ENCODE measurements around the gene SCART1. TPM values are rescaled to one million over a fixed set of nuclear protein-coding genes. Genes with fewer than 3 reads are reported as not detected.

Gene SCART1
- total RNA-seq, 1 donor from 2014 or later, result 2.4 TPM

DNA sequence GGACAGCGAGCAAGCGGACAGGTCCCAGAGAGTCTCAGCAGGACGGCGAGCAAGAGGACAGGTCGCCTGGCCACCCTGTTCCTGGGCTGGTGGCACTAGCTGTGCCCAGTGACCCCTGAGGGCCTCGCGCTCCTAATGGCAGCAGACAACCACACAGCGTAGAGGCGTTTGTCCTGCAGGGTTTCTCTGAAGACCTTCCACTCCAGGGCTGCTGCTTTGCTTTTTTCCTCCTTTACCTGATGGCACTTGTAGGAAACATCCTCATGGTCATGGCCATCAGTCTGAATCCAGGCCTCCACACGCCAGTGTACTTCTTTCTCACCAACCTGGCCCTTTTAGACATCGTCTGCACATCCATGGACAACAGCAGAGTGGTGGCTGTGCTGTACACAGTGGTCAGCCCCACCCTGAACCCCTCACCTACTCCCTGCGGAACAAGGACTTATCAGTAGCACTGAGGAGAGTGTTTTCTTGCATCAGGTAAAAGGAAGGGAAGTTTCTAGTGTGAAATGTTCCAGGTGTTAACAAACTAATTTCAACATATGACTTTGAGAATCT, 27.4 kb downstream of the SCART1 start:
- TF ChIP-seq, protein P1, sequence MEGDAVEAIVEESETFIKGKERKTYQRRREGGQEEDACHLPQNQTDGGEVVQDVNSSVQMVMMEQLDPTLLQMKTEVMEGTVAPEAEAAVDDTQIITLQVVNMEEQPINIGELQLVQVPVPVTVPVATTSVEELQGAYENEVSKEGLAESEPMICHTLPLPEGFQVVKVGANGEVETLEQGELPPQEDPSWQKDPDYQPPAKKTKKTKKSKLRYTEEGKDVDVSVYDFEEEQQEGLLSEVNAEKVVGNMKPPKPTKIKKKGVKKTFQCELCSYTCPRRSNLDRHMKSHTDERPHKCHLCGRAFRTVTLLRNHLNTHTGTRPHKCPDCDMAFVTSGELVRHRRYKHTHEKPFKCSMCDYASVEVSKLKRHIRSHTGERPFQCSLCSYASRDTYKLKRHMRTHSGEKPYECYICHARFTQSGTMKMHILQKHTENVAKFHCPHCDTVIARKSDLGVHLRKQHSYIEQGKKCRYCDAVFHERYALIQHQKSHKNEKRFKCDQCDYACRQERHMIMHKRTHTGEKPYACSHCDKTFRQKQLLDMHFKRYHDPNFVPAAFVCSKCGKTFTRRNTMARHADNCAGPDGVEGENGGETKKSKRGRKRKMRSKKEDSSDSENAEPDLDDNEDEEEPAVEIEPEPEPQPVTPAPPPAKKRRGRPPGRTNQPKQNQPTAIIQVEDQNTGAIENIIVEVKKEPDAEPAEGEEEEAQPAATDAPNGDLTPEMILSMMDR (IDR thresholded peaks at IDR 0.05), result no peak
- Mint-ChIP-seq H3K27me3 (ENCODE audit: low read depth) (no peaks in the 10 kb centered on the region), H3K4me1 (ENCODE audit: low read depth) (no peaks in the 10 kb centered on the region), H3K4me3 (ENCODE audit: unreplicated experiment) (no peak overlapping the region), H3K36me3 (ENCODE audit: low read depth) (peaks cover 18% of the 10 kb centered on the region), H3K27ac (ENCODE audit: unreplicated experiment) (no peak overlapping the region), H3K9me3 (ENCODE audit: low read depth) (peaks cover 34% of the 10 kb centered on the region)
- DNase-seq (ENCODE audit: low spot score), result no peak

DNA sequence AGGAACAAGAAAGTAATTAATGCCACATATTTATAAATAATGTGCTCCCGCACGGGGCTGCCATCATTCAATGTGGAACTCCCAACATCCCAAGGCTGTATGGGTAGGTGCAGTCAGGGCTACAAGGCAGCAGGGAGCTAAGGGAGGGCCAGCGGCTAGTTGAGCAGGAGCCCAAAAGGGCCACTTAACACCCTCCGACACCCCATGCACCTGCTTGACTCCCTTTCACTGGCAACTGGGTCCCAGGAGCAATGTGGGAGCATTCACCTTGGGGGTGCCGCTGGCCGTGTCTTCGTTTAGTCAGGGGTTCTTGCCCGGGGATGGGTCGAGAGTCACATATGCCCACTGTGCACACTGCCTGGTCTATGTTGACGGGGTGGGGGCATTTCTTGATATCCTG, 27.9 kb downstream of the SCART1 start:
- H3K4me1 Mint-ChIP-seq (ENCODE audit: low read depth), result no peaks in the 10 kb centered on the region
- peaks cover 19% of the 10 kb centered on the region for H3K36me3 Mint-ChIP-seq (ENCODE audit: low read depth)
- TF ChIP-seq, protein P1 (IDR thresholded peaks at IDR 0.05), result no peak
- no peak for DNase-seq (ENCODE audit: low spot score)
- H3K4me3 Mint-ChIP-seq (ENCODE audit: unreplicated experiment), result no peak overlapping the region
- peaks cover 39% of the 10 kb centered on the region for H3K9me3 Mint-ChIP-seq (ENCODE audit: low read depth)
- H3K27me3 Mint-ChIP-seq (ENCODE audit: low read depth), result no peaks in the 10 kb centered on the region
- H3K27ac Mint-ChIP-seq (ENCODE audit: unreplicated experiment), result no peak overlapping the region

DNA sequence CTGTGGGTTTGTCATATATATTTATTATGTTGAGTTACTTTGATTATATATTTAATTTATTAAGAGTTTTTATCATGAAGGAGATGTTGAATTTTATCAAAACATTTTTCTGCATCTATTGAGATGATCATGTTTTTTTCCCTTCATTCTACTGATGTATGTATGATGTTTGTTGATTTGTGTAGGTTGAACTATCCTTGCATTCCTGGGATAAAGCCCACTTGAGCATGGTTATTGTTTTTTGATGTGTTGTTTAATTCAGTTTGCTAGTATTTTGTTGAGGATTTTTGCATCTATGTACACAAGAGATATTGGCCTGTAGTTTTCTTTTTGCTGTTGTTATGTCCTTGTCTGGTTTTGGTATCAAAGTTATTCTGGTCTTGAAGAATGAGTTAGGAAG, 31.1 kb downstream of the SCART1 start:
- no peak for DNase-seq (ENCODE audit: low spot score)

DNA sequence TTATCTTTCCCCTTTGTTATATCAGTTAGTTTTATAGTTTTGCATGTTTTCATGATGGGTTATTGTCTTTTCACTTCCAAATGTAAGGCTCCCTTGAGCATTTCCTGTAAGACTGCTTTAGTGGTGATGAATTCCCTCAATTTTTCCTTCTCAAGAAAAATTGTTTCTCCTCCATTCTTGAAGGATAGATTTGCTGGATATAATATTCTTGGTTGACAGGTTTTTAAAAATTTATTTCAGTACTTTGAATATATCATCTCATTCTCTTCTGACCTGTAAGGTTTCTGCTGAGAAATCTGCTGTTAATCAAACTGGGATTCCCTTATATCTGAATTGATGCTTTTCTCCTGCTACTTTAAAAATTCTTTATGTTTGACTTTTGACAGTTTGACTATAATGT, 33.3 kb downstream of the SCART1 start:
- no peak for DNase-seq (ENCODE audit: low spot score)
- H3K27ac Mint-ChIP-seq (ENCODE audit: unreplicated experiment), result no peak overlapping the region
- no peaks in the 10 kb centered on the region for H3K4me1 Mint-ChIP-seq (ENCODE audit: low read depth)
- no peak overlapping the region for H3K4me3 Mint-ChIP-seq (ENCODE audit: unreplicated experiment)
- peaks cover 56% of the 10 kb centered on the region for H3K9me3 Mint-ChIP-seq (ENCODE audit: low read depth)
- TF ChIP-seq, protein P1 (IDR thresholded peaks at IDR 0.05), result no peak
- H3K36me3 Mint-ChIP-seq (ENCODE audit: low read depth), result peaks cover 26% of the 10 kb centered on the region
- no peaks in the 10 kb centered on the region for H3K27me3 Mint-ChIP-seq (ENCODE audit: low read depth)

More for the DNA sequence above, 31.1 kb downstream of the SCART1 start:
- Mint-ChIP-seq H3K9me3 (ENCODE audit: low read depth) (peaks cover 52% of the 10 kb centered on the region), H3K4me3 (ENCODE audit: unreplicated experiment) (no peak overlapping the region), H3K27ac (ENCODE audit: unreplicated experiment) (no peak overlapping the region), H3K4me1 (ENCODE audit: low read depth) (no peaks in the 10 kb centered on the region), H3K36me3 (ENCODE audit: low read depth) (peaks cover 29% of the 10 kb centered on the region), H3K27me3 (ENCODE audit: low read depth) (no peaks in the 10 kb centered on the region)
- TF ChIP-seq, protein P1 (IDR thresholded peaks at IDR 0.05), result no peak

DNA sequence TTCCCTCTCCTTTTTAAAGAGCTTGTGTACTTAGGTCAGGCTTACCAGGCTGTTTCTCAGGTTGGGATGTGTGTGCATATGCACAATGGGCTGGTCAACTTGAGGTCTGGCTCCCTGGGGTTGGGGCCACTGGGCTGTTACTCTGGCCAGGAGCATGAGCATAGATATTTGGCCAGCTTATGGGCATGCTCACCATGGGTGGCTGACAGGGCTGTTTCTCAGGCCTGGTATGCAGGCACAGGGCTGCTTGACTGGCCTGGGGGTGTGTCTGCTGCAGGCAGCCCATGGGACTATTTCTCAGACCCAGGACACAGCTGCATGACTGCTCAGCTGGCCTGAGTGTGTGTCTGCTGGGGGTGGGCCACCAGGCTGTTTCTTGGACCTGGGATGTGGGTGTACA, 34.6 kb downstream of the SCART1 start:
- TF ChIP-seq, protein P1 (IDR thresholded peaks at IDR 0.05), result no peak
- Mint-ChIP-seq H3K27me3 (ENCODE audit: low read depth) (no peaks in the 10 kb centered on the region), H3K4me3 (ENCODE audit: unreplicated experiment) (no peak overlapping the region), H3K4me1 (ENCODE audit: low read depth) (no peaks in the 10 kb centered on the region), H3K9me3 (ENCODE audit: low read depth) (peaks cover 52% of the 10 kb centered on the region), H3K27ac (ENCODE audit: unreplicated experiment) (no peak overlapping the region), H3K36me3 (ENCODE audit: low read depth) (peaks cover 22% of the 10 kb centered on the region)
- no peak for DNase-seq (ENCODE audit: low spot score)

All from chondrocyte (in vitro differentiated cells).